CD4-positive, alpha-beta T cell (primary cell): ENCODE data around the gene AMIGO2. TPM values are rescaled to one million over a fixed set of nuclear protein-coding genes. Genes with fewer than 3 reads are reported as not detected.
A peak's percentile ranks its signal among the peaks of the same experiment; 100 is the strongest.

ENCODE experiments used
- ATAC-seq: fragments of 200-7000 bp; cut with Tn5 transposase; one replicate; pipeline ENCODE4 v1.10.0; 2022; ENCODE audit warnings: mild to moderate bottlenecking; ENCODE audit not compliant: poor library complexity
- CTCF ChIA-PET: fragments of 350-600 bp; sonication (Branson Sonifier 250); formaldehyde crosslinking; loops from one replicate; lab custom pipeline; 2021; ENCODE audit warnings: antibody characterized with exemption, inconsistent platforms; lab: Charles Lee
- POLR2A ChIA-PET: fragments of 350-600 bp; sonication (Branson Sonifier 250); formaldehyde crosslinking; loops from one replicate; lab custom pipeline; 2021; ENCODE audit warnings: antibody characterized with exemption, inconsistent platforms; lab: Charles Lee
- DNase-seq, 14 experiments: peaks; one replicate each; pipeline ENCODE4 v3.0.0-alpha.2; 2013 to 2020; ENCODE audit warnings: mixed read lengths in 2 of 14
- H3K27ac ChIP-seq, 2 donors: one replicate each; pipeline versions ENCODE4 v1.5.1 to v1.7.0; 2013; ENCODE audit warnings: low read length in 2 of 2, low read depth in 1 of 2, mild to moderate bottlenecking in 1 of 2
- H3K27me3 ChIP-seq, 2 experiments: 1 replicate in 1 of 2; 2 replicates in 1 of 2; pipeline versions ENCODE4 v1.6.1 to v1.7.0; 2013; ENCODE audit warnings: low read length in 2 of 2, control low read depth in 1 of 2, mild to moderate bottlenecking in 1 of 2, moderate library complexity in 1 of 2; ENCODE audit not compliant: insufficient read depth in 2 of 2, control insufficient read depth in 1 of 2
- H3K36me3 ChIP-seq: one replicate; pipeline ENCODE4 v1.6.1; 2013; ENCODE audit warnings: low read length, control low read depth; ENCODE audit not compliant: insufficient read depth
- H3K4me1 ChIP-seq: one replicate; pipeline ENCODE4 v1.6.1; 2013; ENCODE audit warnings: low read length, control low read depth; ENCODE audit not compliant: insufficient read depth
- H3K4me3 ChIP-seq: one replicate; pipeline ENCODE4 v1.5.1; 2013; ENCODE audit warnings: mild to moderate bottlenecking, low read length, moderate library complexity
- H3K9me3 ChIP-seq, 2 experiments: 1 replicate in 1 of 2; 2 replicates in 1 of 2; pipeline versions ENCODE4 v1.6.1 to v1.7.0; 2013; ENCODE audit warnings: low read length in 2 of 2, mild to moderate bottlenecking in 2 of 2, control low read depth in 1 of 2, moderate library complexity in 1 of 2; ENCODE audit not compliant: control insufficient read depth in 1 of 2, insufficient read depth in 1 of 2
- H3K27ac Mint-ChIP-seq: one replicate; pipeline ENCODE4 v1.8.0; 2020; ENCODE audit warnings: mixed read lengths
- H3K27me3 Mint-ChIP-seq: one replicate; pipeline ENCODE4 v1.8.0; 2021; ENCODE audit warnings: mixed read lengths
- H3K36me3 Mint-ChIP-seq: one replicate; pipeline ENCODE4 v1.8.0; 2021; ENCODE audit warnings: low read depth, mixed read lengths
- H3K4me1 Mint-ChIP-seq: one replicate; pipeline ENCODE4 v1.8.0; 2021; ENCODE audit warnings: low read depth, mixed read lengths
- H3K4me3 Mint-ChIP-seq: one replicate; pipeline ENCODE4 v1.8.0; 2020; ENCODE audit warnings: mild to moderate bottlenecking, mixed read lengths
- H3K9me3 Mint-ChIP-seq: one replicate; pipeline ENCODE4 v1.8.0; 2020; ENCODE audit warnings: mixed read lengths
- CTCF ChIP-seq: fragments of 200-600 bp; IDR thresholded peaks from one replicate; pipeline ENCODE4 v1.8.0; 2022; ENCODE audit warnings: antibody characterized with exemption, mild to moderate bottlenecking
- intact Hi-C, 2 experiments: fragments of 100-400 bp; cut with DNase I in 1 of 2; cut with micrococcal nuclease in 1 of 2; formaldehyde crosslinking; loops; one replicate each; pipeline versions ENCODE4 v1.15.1 to v1.9.0; 2023 to 2025; cut with DNase I, micrococcal nuclease
- total RNA-seq, 174 experiments: library from RNA in 2 of 174; stranded (reverse) in 2 of 174; gene quantifications; one replicate each; pipeline ENCODE4 v1.2.3 and lab custom pipeline; 2021 to 2026

AMIGO2 gene
- total RNA-seq, 2 experiments from 2014 or later: 9.7 to 10.1 TPM

- H3K9me3 Mint-ChIP-seq: no peaks in the 10 kb centered on the region
- H3K27ac Mint-ChIP-seq: peak overlapping the region; percentile 98
- no peaks in the 10 kb centered on the region for H3K36me3 ChIP-seq
- H3K4me1 ChIP-seq: peaks cover 45% of the 10 kb centered on the region
- peaks cover 90% of the 10 kb centered on the region for H3K4me1 Mint-ChIP-seq
- H3K27me3 Mint-ChIP-seq: no peaks in the 10 kb centered on the region
- POLR2A ChIA-PET: interaction anchor here (0.9 to 4.9 kb wide), 7 partner anchors 13 to 315 kb away, joined by 3 to 43 read pairs (median 6); no protein-coding TSS in a partner anchor
- ATAC-seq: no peak
- no peak for DNase-seq
- intact Hi-C loops: loop anchor here (5.0 kb wide), 3 partner anchors 110 to 315 kb away; no protein-coding TSS in a partner anchor
- H3K27me3 ChIP-seq: no peaks in the 10 kb centered on the region
- no peak for TF ChIP-seq CTCF
- H3K4me3 Mint-ChIP-seq: peak overlapping the region; percentile 68
- H3K36me3 Mint-ChIP-seq: peaks cover 19% of the 10 kb centered on the region
- H3K4me3 ChIP-seq: no peak overlapping the region
- CTCF ChIA-PET: interaction anchor here (0.9 to 3.4 kb wide), 2 partner anchors 11 to 85 kb away, joined by 3 to 16 read pairs; no protein-coding TSS in a partner anchor
- H3K9me3 ChIP-seq: no peaks in the 10 kb centered on the region
- H3K27ac ChIP-seq: peak overlapping the region in 1 of 2 donors; percentile 0
Measured at GRCh38 chr12:47082283-47082682, 2.5 kb upstream of the AMIGO2 start.

- ATAC-seq: peak; percentile 37
- peak overlapping the region; percentile 95 for H3K4me3 Mint-ChIP-seq
- Histone ChIP-seq H3K4me1 (peaks cover 44% of the 10 kb centered on the region), H3K27ac (peak overlapping the region; percentile 50 to 80), H3K9me3 (no peaks in the 10 kb centered on the region), H3K4me3 (peak overlapping the region; percentile 84), H3K36me3 (no peaks in the 10 kb centered on the region), H3K27me3 (no peaks in the 10 kb centered on the region)
- DNase-seq: peak in 12 of 14 experiments; percentile 7 to 83 (median 37)
- H3K9me3 Mint-ChIP-seq: no peaks in the 10 kb centered on the region
- peaks cover 19% of the 10 kb centered on the region for H3K36me3 Mint-ChIP-seq
- CTCF ChIA-PET: interaction anchor here (1.7 to 3.5 kb wide), 2 partner anchors 10 to 317 kb away, joined by 8 to 11 read pairs; no protein-coding TSS in a partner anchor
- peak overlapping the region; percentile 98 for H3K27ac Mint-ChIP-seq
- POLR2A ChIA-PET: interaction anchor here (0.7 to 4.9 kb wide), 16 partner anchors 9 to 698 kb away, joined by 3 to 43 read pairs (median 9); no protein-coding TSS in a partner anchor
- intact Hi-C loops: loop anchor here (2.0 to 5.0 kb wide), 4 partner anchors 111 to 316 kb away; no protein-coding TSS in a partner anchor
- no peaks in the 10 kb centered on the region for H3K27me3 Mint-ChIP-seq
- TF ChIP-seq CTCF: no peak
- peaks cover 93% of the 10 kb centered on the region for H3K4me1 Mint-ChIP-seq
Measured at GRCh38 chr12:47080725-47081502, 1.2 kb upstream of the AMIGO2 start.

GRCh38 chr12:47079981-47080724 lies 394 bp upstream of the AMIGO2 start:
- ChIA-PET CTCF (interaction anchor here (1.0 to 3.5 kb wide), 6 partner anchors 9 to 318 kb away, joined by 3 to 11 read pairs (median 4); no protein-coding TSS in a partner anchor), POLR2A (interaction anchor here (0.7 to 4.9 kb wide), 23 partner anchors 9 to 1352 kb away, joined by 3 to 43 read pairs (median 6); no protein-coding TSS in a partner anchor)
- Histone ChIP-seq H3K36me3 (no peaks in the 10 kb centered on the region), H3K27me3 (no peaks in the 10 kb centered on the region), H3K4me3 (peak overlapping the region; percentile 84), H3K27ac (peak overlapping the region; percentile 50 to 80), H3K4me1 (peaks cover 40% of the 10 kb centered on the region), H3K9me3 (no peaks in the 10 kb centered on the region)
- Mint-ChIP-seq H3K4me1 (peaks cover 93% of the 10 kb centered on the region), H3K27me3 (no peaks in the 10 kb centered on the region), H3K36me3 (peaks cover 19% of the 10 kb centered on the region), H3K27ac (peak overlapping the region; percentile 98), H3K4me3 (peak overlapping the region; percentile 95), H3K9me3 (no peaks in the 10 kb centered on the region)
- peak; percentile 36 for ATAC-seq
- intact Hi-C loops: loop anchor here (2.0 to 5.0 kb wide), 6 partner anchors 112 to 317 kb away; no protein-coding TSS in a partner anchor
- DNase-seq: peak; percentile 6 to 60 (median 22)
- no peak for TF ChIP-seq CTCF
